Right hindlimb (tissue), 1 donor: ENCODE measurements around the gene MYMX.
"Not testable (repeated sequence)": the region's sequence is repeated elsewhere in the genome, so short reads cannot be mapped to it uniquely, and the experiment has no call there.

Source experiments
- DNase-seq: peaks from one replicate; pipeline ENCODE4 v3.0.0-alpha.2; 2018

The MYMX gene

GRCh38 chr6:44188819-44189218 is 27.9 kb upstream of the MYMX start:
- DNase-seq = no peak

DNA sequence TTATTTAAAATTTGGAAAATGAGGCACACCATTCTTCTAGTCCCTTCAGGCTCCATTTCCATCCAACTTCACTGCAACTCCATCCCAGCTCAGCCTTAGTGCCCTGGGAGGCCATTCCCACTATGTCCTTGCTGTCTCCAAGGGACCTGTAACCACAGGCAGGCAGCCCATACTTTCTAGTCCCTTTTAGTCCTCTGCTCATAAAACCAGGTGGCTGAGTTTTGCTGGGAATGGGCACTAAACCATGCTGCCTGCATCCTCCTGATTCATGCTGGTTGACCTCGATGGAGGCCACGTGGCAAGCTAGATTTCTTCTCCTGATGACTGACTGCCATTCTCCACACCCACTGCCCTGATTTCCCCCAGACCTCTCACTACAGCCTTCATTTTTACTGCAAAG is 27.5 kb upstream of the MYMX start:
- DNase-seq = no peak

- DNase-seq = no peak
Measured at GRCh38 chr6:44190715-44191114, 26.0 kb upstream of the MYMX start.

DNA sequence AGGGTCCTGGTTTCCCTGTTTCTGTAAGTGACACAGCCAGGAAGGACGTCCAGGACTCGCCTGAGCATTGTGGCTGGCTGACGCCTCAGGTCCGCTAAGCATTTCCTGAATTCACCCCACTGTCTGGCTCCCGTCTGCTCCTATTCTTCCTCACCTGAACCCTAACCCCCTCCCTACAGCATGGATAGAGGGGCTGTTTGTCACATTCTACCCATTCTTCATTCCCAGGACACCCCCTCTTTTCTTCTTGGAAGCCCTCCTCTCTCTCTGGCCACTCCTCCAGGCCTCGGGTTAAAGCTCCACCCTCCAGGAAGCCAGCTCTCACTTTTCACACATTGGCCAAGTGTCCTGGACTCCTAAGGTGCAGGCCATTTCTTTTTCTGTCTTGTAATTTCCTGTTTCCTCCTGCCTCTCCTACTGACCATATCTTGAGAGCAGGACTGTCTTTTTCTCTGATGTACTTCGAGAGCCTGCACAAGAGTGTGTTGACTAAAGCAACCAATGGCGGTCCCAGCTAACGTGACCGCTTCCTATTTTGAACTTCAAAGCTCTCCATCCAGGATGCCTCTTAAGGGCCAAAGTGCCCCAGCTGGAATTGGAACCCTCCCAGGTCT is 24.2 kb upstream of the MYMX start:
- DNase-seq = peak; percentile 41

DNA sequence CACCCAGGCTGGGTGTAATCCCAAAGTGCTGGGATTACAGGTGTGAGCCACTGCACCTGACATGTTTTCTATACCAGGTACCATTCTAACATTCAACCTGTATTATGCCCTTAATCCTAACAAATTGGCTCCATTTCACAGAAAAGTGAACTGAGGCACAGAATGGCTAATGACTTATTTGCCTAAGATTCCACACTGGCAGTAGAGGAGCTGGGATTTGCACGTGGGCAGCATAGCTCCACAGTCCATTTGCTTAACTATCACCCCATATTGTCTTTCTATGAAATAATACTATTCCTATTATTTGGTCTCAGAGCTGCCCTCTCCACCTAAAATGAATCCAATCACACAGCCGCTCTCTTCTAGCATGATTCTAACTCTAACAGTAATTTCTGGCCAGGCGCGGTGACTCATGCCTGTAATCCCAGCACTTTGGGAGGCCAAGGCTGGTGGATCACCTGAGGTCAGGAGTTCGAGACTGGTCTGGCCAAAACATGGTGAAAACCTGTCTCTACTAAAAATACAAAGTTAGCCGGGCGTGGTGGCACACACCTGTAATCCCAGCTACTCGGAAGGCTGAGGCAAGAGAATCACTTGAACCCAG is 23.3 kb upstream of the MYMX start:
- DNase-seq = no peak

DNA sequence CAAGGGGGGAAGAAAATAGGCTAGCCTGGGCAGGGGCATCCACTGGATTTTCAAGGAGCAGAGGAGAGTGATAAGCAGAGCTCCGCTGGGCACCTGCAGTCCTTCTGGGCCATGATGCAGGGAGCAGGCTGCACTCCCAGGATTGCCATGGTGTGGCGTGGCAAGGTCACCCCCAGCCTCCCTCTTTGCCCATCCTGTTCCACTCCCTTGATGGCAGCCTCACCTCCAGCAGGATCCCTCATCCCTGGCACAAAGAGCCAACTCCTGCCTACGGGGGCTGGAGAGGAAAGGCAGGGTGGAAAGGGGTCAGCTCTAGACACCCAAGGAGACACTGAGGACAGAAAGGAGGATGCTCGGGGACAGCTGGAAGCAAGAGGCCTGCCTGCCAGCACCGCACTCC is 22.4 kb upstream of the MYMX start:
- no peak for DNase-seq

DNA sequence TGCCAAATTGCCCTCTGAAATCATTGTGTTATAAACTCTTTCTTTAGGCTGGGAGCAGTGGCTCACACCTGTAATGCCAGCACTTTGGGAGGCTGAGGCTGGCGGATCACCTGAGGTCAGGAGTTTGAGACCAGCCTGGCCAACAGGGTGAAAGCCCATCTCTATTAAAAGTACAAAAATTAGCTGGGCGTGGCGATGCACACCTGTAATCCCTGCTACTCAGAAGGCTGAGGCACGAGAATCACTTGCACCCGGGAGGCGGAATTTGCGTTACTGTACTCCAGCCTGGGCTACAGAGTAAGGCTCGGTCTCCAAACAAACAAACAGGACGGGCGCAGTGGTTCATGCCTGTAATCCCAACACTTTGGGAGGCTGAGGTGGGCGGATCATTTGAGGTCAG is 20.4 kb upstream of the MYMX start:
- not testable (repeated sequence) for DNase-seq

DNA sequence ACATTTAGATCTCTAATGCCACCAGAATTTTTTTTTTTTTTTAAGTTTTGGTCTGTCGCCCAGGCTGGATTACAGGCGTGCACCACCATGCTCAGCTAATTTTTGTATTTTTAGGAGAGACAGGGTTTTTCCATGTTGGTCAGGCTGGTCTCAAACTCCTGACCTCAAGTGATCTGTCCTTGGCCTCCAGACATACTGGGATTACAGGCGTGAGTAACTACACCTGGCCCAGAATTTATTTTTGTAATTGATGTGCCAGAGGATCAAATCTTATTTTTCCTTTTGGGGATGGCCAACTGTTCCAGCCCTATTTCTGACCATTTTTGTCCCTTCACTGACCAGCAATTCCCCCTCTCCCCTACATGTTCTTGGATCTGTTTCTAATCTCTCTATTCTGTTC is 18.0 kb upstream of the MYMX start:
- DNase-seq = no peak

DNA sequence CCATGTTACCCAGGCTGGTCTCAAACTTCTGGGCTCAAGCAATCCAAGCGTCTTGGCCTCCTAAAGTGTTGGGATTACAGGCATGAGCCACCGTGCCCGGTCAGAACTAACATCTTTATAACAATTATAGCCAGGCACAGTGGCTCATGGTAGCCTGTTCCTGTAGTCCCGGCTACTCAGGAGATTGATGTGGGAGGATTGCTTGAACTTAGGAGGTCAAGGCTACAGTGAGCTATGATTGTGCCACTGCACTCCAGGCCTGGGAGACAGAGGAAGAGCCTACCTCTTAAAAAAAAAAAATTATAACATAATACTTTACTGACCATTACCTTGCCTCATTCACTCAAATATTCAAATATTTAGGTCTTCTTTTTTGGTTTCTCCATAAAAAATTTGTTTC is 16.8 kb upstream of the MYMX start:
- DNase-seq = no peak

DNA sequence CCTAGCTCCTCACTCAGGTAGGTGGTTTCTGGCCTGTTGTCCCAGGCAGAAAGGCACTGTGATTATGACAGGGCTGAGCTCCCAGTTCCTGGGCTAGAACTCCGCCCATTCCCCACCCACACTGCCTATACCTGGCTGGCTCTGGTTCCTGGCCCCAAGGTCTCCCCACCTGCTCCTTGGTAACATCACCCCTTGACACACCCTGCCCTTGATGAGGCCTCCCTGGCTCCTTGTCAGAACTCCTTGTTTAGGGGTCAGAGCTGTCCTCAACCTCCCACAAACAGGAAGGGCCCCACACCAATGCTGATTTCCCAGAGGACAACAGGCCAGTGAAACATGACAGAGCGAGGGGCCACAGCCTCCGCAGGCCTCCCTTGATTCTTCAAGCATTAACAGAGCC is 15.5 kb upstream of the MYMX start:
- DNase-seq = no peak

GRCh38 chr6:44201638-44202303 is 15.0 kb upstream of the MYMX start:
- no peak for DNase-seq

DNA sequence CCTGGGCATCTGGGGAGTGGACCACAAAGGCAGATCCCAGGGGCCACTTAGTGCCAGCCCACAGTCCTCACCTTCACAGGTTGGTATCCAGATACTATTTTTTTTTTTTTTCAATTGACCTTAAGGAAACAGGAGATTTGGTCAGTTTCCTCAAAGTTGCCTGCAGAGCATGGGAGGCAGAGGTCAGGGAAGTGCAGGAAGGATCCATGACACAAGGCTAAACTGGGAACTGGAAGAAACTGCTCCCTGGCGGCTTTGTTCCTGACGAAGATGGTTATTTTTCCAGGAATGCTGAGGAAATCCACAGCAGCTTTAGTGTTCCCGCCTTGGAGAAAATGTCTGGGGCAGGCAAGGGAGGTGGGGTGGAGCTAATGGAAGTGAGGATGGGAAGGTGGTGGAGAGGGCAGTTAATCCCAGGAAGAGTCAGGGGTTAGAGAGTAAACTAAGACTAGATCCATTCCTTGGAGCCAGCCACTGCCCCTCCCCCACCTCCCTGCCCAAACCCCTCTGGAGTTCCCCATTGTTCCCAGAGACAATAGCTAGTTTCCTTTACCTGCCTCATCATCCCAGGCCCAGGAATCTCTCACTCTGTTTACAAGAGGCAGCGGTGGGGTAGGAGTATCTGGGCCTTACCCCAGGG is 14.3 kb upstream of the MYMX start:
- no peak for DNase-seq

DNA sequence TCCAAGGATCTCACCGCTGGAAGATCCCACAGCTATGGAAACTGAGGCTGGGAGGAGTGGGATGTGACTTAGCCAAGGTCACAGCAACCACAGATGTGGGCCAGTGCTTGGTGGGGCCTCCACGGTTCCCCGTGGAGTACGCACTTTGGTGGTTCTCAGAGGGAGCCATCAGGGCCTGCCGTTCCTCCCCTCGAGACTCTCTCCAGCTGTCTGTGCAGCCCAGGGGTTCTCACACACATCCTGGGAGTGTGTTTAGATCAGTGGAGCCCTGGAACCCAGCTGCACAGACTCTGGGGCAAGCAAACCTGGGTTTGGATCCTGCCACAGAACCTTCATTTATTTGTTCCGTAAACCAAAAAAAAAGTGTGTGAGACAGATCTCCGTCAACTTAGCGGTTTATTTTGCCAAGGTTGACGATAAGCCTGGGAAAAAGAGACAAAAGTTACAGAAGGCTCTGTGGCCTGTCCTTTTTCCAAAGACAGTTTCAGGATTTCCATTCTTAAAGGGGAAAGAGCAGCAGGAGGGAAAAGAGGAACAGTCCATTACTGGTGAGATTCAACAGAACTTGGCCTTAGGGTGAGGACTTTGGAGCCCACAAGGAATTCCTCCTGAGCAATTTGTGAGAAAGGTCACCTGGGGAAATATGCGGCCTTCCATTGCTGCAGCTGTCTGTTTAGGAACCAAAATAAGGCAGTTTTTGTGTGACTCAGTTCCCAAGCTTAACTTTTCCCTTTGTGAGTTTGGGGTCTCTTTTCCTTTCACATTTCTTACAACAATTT is 13.6 kb upstream of the MYMX start:
- DNase-seq = no peak

DNA sequence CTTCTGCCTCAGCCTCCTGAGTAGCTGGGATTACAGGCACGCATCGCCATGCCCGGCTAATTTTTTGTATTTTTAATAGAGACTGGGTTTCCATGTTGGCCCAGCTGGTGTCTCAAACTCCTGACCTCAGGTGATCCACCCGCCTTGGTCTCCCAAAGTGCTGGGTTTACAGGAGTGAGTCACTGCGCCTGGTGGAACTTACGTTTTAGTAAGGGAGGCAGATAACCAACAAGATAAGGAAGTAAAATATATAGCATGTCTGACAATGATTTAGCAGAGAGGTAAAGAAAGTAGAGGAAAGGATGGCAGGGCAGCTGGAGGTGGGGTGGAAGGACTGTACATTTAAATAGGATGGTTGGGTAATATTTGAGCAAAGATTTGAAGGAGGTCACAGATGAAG is 12.8 kb upstream of the MYMX start:
- DNase-seq = no peak

GRCh38 chr6:44207966-44208365 is 8.8 kb upstream of the MYMX start:
- no peak for DNase-seq

DNA sequence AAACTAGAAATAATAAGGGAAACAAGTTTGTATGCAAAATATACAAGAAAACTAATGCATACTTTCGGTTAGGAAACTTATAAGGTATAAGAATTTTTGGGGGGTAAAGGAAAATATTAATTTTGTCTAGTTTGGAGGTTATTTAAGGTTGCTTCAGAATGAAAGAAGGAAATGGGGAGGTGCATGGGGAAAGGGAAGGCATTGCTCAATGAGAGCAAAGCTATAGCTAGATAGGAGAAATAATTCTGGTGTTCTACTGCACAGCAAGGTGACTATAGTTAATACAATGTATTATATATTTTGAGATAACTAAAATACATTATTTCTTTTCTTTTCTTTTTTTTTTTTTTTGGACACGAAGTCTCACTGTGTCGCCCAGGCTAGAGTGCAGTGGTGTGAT is 5.4 kb upstream of the MYMX start:
- no peak for DNase-seq

DNA sequence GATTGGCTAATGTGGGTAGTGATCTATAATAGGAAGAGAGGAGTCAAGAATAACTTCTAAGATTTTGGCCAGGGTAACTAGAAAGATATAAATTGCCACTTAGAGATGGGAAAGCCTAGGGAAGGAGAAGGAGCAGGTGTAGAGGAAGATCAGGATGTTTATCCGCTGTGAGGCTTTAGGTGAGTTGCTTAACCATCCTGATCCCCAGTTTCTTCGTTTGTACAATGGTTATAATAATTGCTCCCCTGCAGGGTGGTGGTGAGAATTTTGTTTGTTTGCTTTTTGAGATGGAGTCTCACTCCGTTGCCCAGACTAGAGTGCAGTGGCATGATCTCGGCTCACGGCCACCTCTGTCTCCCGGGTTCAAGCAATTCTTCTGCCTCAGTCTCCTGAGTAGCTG is 2.4 kb upstream of the MYMX start:
- no peak for DNase-seq

GRCh38 chr6:44217332-44218143 is 812 bp downstream of the MYMX start:
- DNase-seq = peak; percentile 83

GRCh38 chr6:44219053-44219814 is 2.5 kb downstream of the MYMX start:
- DNase-seq = peak; percentile 94

GRCh38 chr6:44219815-44220784 is 3.4 kb downstream of the MYMX start:
- DNase-seq = no peak
